CD4-positive, CD25-positive, alpha-beta regulatory T cell (primary cell): ENCODE results near the gene SHC3. TPM values are rescaled to one million over a fixed set of nuclear protein-coding genes. Genes with fewer than 3 reads are reported as not detected.

Source experiments
- ATAC-seq, 2 donors: fragments of 150-1000 bp; cut with Tn5 transposase; one replicate each; pipeline ENCODE4 v1.10.0; 2021; ENCODE audit warnings: low read depth in 2 of 2, moderate number of reproducible peaks in 2 of 2, moderate library complexity in 1 of 2
- DNase-seq, 3 donors: peaks; one replicate each; pipeline versions ENCODE4 v3.0.0 to v3.0.0-alpha.2; 2012 to 2022; ENCODE audit warnings: mixed read lengths in 1 of 3
- H3K27ac ChIP-seq: one replicate; pipeline ENCODE4 v1.7.0; 2013; ENCODE audit warnings: mild to moderate bottlenecking, low read length; ENCODE audit not compliant: insufficient read depth, poor library complexity, severe bottlenecking
- H3K27me3 ChIP-seq: one replicate; pipeline ENCODE4 v1.7.0; 2013; ENCODE audit warnings: low read length; ENCODE audit not compliant: control insufficient read depth, insufficient read depth
- H3K36me3 ChIP-seq: one replicate; pipeline ENCODE4 v1.7.0; 2013; ENCODE audit warnings: mild to moderate bottlenecking, low read length, moderate library complexity; ENCODE audit not compliant: control insufficient read depth, insufficient read depth
- H3K4me1 ChIP-seq: 2 replicates; pipeline ENCODE4 v1.7.0; 2013; ENCODE audit warnings: mild to moderate bottlenecking, low read length; ENCODE audit not compliant: insufficient read depth, control insufficient read depth, poor library complexity, severe bottlenecking
- H3K4me3 ChIP-seq: one replicate; pipeline ENCODE4 v1.7.0; 2013; ENCODE audit warnings: low read depth, mild to moderate bottlenecking, low read length, moderate library complexity
- H3K9me3 ChIP-seq, 2 experiments: 1 replicate in 1 of 2; 2 replicates in 1 of 2; pipeline ENCODE4 v1.7.0; 2013; ENCODE audit warnings: low read length in 2 of 2, mild to moderate bottlenecking in 1 of 2, moderate library complexity in 1 of 2; ENCODE audit not compliant: control insufficient read depth in 2 of 2
- H3K27ac Mint-ChIP-seq, 3 donors: one replicate each; pipeline ENCODE4 v1.8.0; 2020 to 2022; ENCODE audit warnings: mild to moderate bottlenecking in 3 of 3, mixed read lengths in 3 of 3, moderate library complexity in 2 of 3
- H3K27me3 Mint-ChIP-seq: one replicate; pipeline ENCODE4 v1.8.0; 2022; ENCODE audit warnings: mild to moderate bottlenecking, mixed read lengths
- H3K36me3 Mint-ChIP-seq: one replicate; pipeline ENCODE4 v1.8.0; 2020; ENCODE audit warnings: mixed read lengths
- H3K4me1 Mint-ChIP-seq, 4 donors: one replicate each; pipeline ENCODE4 v1.8.0; 2020 to 2022; ENCODE audit warnings: mixed read lengths in 4 of 4, mild to moderate bottlenecking in 1 of 4
- H3K4me3 Mint-ChIP-seq, 4 donors: one replicate each; pipeline ENCODE4 v1.8.0; 2020 to 2022; ENCODE audit warnings: mild to moderate bottlenecking in 4 of 4, mixed read lengths in 4 of 4, moderate library complexity in 3 of 4
- H3K9me3 Mint-ChIP-seq, 7 donors: one replicate each; pipeline ENCODE4 v1.8.0; 2020 to 2022; ENCODE audit warnings: mixed read lengths in 7 of 7, mild to moderate bottlenecking in 3 of 7, moderate library complexity in 2 of 7
- polyA plus RNA-seq, 4 donors: library from polyadenylated mRNA; unstranded; fragments of 300-500 nt; fragmentation: Illumina TruSeq; gene quantifications; one replicate each; pipeline ENCODE4 v1.2.3, GENCODE V29; 2021
- total RNA-seq: library from RNA; stranded (reverse); gene quantifications from one replicate; pipeline ENCODE4 v1.2.3, GENCODE V29; 2022

SHC3 gene
- total and polyA plus RNA-seq, 5 donors from 2014 or later, result not detected

DNA sequence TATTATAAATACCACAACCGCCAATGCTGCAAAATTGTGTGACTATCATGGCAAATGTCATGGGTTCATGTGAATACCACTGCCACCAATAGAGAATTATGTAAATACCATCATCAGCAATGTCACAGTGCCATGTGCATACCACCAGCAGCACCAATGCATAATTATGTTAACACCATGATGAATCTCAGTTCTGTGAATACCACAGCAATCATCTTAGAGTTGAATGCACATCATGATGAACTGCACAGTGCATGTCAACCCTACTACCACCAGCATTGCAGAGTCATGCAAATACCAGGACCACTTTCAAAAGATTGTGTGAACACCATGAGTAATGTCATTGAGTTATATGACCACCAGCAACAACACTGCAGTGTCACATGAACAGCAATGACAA is 63.2 kb downstream of the SHC3 start:
- H3K27me3 Mint-ChIP-seq, result peaks cover 6% of the 10 kb centered on the region
- no peaks in the 10 kb centered on the region for H3K9me3 ChIP-seq
- peaks cover 0 to 5% (median 2%) of the 10 kb centered on the region in 7 donors for H3K9me3 Mint-ChIP-seq
- H3K36me3 Mint-ChIP-seq, result no peaks in the 10 kb centered on the region
- H3K4me1 Mint-ChIP-seq, result no peaks in the 10 kb centered on the region
- no peaks in the 10 kb centered on the region for H3K36me3 ChIP-seq
- H3K27ac Mint-ChIP-seq, result no peak overlapping the region
- no peak overlapping the region for H3K27ac ChIP-seq
- ATAC-seq (no peak), DNase-seq (no peak)
- H3K4me3 Mint-ChIP-seq, result no peak overlapping the region
- H3K4me1 ChIP-seq, result no peaks in the 10 kb centered on the region
- H3K27me3 ChIP-seq, result peaks cover 3% of the 10 kb centered on the region
- no peak overlapping the region for H3K4me3 ChIP-seq

DNA sequence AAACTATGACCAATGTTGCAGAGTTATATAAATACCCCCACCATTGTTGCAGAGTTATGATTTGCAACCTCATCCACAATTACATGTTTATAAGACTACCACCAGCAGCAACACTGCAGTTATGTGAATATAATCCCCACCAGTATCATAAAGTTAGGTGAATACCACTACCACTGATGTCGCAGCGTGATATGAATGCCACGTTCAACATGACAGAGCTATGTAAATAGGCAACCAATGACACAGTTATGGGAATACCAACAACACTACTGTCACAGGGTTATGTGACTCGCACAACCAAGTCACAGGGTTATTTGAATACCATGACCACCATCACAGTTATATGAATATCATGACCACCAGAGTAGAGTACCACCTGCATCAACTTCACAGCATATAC is 63.9 kb downstream of the SHC3 start:
- no peak overlapping the region for H3K4me3 ChIP-seq
- H3K27me3 ChIP-seq, result peaks cover 3% of the 10 kb centered on the region
- Mint-ChIP-seq H3K36me3 (no peaks in the 10 kb centered on the region), H3K9me3 (peaks cover 0 to 5% (median under 1%) of the 10 kb centered on the region in 7 donors), H3K4me1 (no peaks in the 10 kb centered on the region), H3K27me3 (peaks cover 6% of the 10 kb centered on the region), H3K27ac (no peak overlapping the region), H3K4me3 (no peak overlapping the region)
- H3K36me3 ChIP-seq, result no peaks in the 10 kb centered on the region
- no peaks in the 10 kb centered on the region for H3K4me1 ChIP-seq
- DNase-seq (no peak), ATAC-seq (no peak)
- no peak overlapping the region for H3K27ac ChIP-seq
- H3K9me3 ChIP-seq, result no peaks in the 10 kb centered on the region

DNA sequence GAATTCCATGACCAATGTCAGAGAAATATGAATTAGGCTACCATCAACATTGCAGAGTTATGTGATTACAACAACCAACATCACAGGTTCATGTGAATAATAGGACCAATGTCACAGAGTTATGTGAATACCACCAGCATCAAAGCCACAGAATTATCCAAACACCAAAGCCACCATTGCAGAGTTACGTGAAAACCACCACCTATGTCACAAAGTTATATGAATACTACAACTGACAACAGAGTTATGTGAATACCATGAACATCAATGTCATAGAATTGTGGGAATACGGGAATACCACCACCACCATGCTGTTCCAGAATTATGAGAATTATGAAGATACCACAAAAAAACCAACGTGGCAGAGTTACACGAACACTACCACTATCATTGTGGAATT is 64.8 kb downstream of the SHC3 start:
- peaks cover 6% of the 10 kb centered on the region for H3K27me3 Mint-ChIP-seq
- ATAC-seq, result no peak
- Histone ChIP-seq H3K9me3 (no peaks in the 10 kb centered on the region), H3K27me3 (peaks cover 3% of the 10 kb centered on the region), H3K36me3 (no peaks in the 10 kb centered on the region), H3K4me3 (no peak overlapping the region), H3K27ac (no peak overlapping the region), H3K4me1 (no peaks in the 10 kb centered on the region)
- no peaks in the 10 kb centered on the region for H3K4me1 Mint-ChIP-seq
- H3K27ac Mint-ChIP-seq, result no peak overlapping the region
- H3K9me3 Mint-ChIP-seq, result peaks cover 0 to 5% (median 0%) of the 10 kb centered on the region in 7 donors
- no peak overlapping the region for H3K4me3 Mint-ChIP-seq
- no peak for DNase-seq
- no peaks in the 10 kb centered on the region for H3K36me3 Mint-ChIP-seq

DNA sequence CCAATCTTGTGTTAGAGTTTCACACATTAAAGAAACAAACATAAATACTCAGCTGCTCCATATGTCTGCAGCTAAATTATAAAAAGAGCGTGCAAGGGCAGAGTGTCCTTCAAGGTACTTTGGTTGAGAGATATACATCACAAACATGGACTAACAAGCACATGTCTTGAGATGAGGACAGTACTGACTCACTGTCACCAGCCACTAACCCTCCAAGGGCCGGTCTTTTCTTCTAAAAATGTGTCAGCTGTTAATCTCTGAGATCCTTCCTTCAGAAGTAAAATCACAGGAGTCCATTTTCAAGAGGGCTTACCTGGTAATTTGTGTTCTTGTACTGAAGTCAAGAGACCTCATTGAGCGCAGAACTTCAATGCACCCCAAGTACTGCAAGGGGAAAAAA is 66.4 kb downstream of the SHC3 start:
- Histone ChIP-seq H3K36me3 (no peaks in the 10 kb centered on the region), H3K9me3 (no peaks in the 10 kb centered on the region), H3K4me1 (no peaks in the 10 kb centered on the region), H3K27me3 (peaks cover 3% of the 10 kb centered on the region), H3K27ac (no peak overlapping the region), H3K4me3 (no peak overlapping the region)
- H3K27ac Mint-ChIP-seq, result no peak overlapping the region
- H3K4me1 Mint-ChIP-seq, result no peaks in the 10 kb centered on the region
- no peak overlapping the region for H3K4me3 Mint-ChIP-seq
- peaks cover 0 to 5% (median 0%) of the 10 kb centered on the region in 7 donors for H3K9me3 Mint-ChIP-seq
- H3K27me3 Mint-ChIP-seq, result peaks cover 6% of the 10 kb centered on the region
- no peaks in the 10 kb centered on the region for H3K36me3 Mint-ChIP-seq
- no peak for ATAC-seq
- no peak for DNase-seq

DNA sequence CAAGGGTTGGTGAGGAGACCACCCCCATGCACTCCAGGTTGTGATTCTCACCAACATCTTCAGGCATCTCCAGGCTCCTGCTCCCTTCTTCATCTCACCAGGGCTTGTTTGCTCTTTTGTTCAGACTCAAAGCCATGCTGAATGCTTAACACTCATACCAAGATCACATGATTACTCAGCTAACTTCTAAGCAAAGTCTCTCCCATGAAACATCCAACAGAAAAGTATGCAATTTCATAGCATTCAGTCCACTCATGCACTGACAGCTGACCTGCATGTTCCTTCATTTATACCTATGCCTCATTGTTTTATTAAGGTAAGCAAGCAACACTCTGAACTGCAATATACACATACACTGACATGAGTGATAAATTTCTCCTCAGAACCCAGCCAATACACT is 69.0 kb downstream of the SHC3 start:
- Histone ChIP-seq H3K4me3 (no peak overlapping the region), H3K4me1 (no peaks in the 10 kb centered on the region), H3K36me3 (no peaks in the 10 kb centered on the region), H3K27me3 (peaks cover 5% of the 10 kb centered on the region), H3K27ac (no peak overlapping the region), H3K9me3 (no peaks in the 10 kb centered on the region)
- H3K27me3 Mint-ChIP-seq, result peaks cover 14% of the 10 kb centered on the region
- no peak overlapping the region for H3K4me3 Mint-ChIP-seq
- DNase-seq, result no peak
- ATAC-seq, result no peak
- no peaks in the 10 kb centered on the region for H3K9me3 Mint-ChIP-seq
- no peaks in the 10 kb centered on the region for H3K36me3 Mint-ChIP-seq
- no peaks in the 10 kb centered on the region for H3K4me1 Mint-ChIP-seq
- H3K27ac Mint-ChIP-seq, result no peak overlapping the region

DNA sequence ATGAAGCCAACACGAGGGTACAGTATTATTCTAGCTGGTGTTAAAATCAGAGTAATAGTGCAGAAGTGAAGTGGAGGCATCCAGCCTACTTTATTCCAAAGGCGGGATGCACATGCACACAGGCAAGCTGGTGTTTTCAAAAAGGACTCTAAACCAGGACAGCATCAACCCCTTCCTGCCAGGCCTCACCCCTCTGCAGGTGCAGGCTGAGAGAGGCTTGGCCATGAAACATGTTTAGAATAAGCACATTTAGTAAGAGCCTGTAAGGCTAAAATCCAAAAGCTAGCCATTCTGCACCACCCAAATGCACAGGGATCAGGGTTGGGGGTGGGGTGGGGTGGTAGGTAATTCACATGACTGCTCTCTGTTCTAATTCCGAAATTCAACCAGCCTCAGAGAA is 71.2 kb downstream of the SHC3 start:
- Mint-ChIP-seq H3K36me3 (no peaks in the 10 kb centered on the region), H3K27ac (no peak overlapping the region), H3K27me3 (peaks cover 17% of the 10 kb centered on the region), H3K4me1 (no peaks in the 10 kb centered on the region), H3K4me3 (no peak overlapping the region), H3K9me3 (no peaks in the 10 kb centered on the region)
- Histone ChIP-seq H3K27ac (no peak overlapping the region), H3K4me1 (no peaks in the 10 kb centered on the region), H3K4me3 (no peak overlapping the region), H3K27me3 (peaks cover 4% of the 10 kb centered on the region), H3K36me3 (no peaks in the 10 kb centered on the region), H3K9me3 (no peaks in the 10 kb centered on the region)
- no peak for ATAC-seq
- DNase-seq, result no peak

DNA sequence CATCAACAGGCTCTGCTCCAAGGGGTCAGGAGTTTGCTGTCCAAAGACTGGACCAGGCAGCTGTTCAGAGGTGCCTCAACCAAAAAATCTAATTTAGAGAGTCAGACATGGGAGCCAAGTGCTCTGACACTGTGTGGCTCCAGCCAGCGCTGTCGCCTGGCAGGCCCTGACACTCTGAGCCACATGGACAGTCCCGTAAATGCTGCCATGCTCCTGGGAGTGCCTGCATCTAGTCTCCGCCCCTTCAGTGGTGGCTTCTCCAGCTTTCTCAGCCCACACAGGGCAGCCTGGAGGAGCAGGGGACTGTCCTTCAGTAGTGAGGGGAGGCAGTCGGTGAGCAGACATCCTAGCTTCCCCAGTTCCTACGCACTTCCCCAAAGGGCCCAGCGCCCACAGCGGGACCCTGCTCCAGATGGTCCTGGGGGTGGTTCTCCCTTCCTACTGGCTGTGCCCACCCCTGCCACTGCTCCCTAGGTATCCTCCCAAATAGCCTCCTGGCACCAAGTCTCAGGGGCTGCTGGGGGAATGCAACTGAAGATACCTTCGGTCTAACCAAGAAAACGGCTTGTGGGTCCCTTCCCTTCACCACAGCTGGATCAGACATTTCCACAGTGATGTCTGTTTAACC is 72.3 kb downstream of the SHC3 start:
- Mint-ChIP-seq H3K4me1 (no peaks in the 10 kb centered on the region), H3K4me3 (no peak overlapping the region), H3K36me3 (no peaks in the 10 kb centered on the region), H3K27ac (no peak overlapping the region), H3K9me3 (no peaks in the 10 kb centered on the region), H3K27me3 (peaks cover 21% of the 10 kb centered on the region)
- no peak overlapping the region for H3K27ac ChIP-seq
- no peak overlapping the region for H3K4me3 ChIP-seq
- peaks cover 4% of the 10 kb centered on the region for H3K27me3 ChIP-seq
- DNase-seq, result no peak
- no peaks in the 10 kb centered on the region for H3K4me1 ChIP-seq
- ATAC-seq, result no peak
- no peaks in the 10 kb centered on the region for H3K9me3 ChIP-seq
- H3K36me3 ChIP-seq, result no peaks in the 10 kb centered on the region

DNA sequence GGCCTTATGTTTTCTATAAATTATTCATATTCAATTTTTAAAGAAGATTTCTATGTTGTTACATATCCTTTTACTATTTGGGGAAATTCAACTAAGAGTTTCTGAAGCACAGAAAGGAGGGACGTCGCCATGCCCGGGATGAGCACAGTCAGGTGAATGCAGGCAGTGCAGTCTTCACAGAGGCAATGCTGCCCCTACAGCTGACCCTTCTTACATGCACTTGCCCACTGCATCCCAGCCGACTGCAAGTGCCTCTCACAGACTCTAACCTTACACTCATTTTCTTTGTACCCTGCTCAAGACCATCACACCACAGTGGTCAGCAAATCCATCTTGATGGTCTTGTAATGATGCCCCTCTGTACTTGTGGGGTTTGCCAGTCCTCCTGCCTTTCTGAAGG is 73.8 kb downstream of the SHC3 start:
- peaks cover 15% of the 10 kb centered on the region for H3K27me3 Mint-ChIP-seq
- Histone ChIP-seq H3K4me1 (no peaks in the 10 kb centered on the region), H3K4me3 (no peak overlapping the region), H3K36me3 (no peaks in the 10 kb centered on the region), H3K27me3 (peaks cover 4% of the 10 kb centered on the region), H3K9me3 (no peaks in the 10 kb centered on the region), H3K27ac (no peak overlapping the region)
- DNase-seq, result no peak
- no peak overlapping the region for H3K4me3 Mint-ChIP-seq
- H3K9me3 Mint-ChIP-seq, result no peaks in the 10 kb centered on the region
- no peak overlapping the region for H3K27ac Mint-ChIP-seq
- H3K36me3 Mint-ChIP-seq, result no peaks in the 10 kb centered on the region
- no peaks in the 10 kb centered on the region for H3K4me1 Mint-ChIP-seq
- no peak for ATAC-seq
